Smooth muscle cell (in vitro differentiated cells): Measurements from ENCODE around the gene SLC6A6. TPM values are rescaled to one million over a fixed set of nuclear protein-coding genes. Genes with fewer than 3 reads are reported as not detected.

ENCODE experiments used
- DNase-seq: peaks from one replicate; lab custom pipeline; 2025; ENCODE audit not compliant: unreplicated experiment; lab: John Stamatoyannopoulos, UW
- H2AFZ ChIP-seq: fragments of 200-600 bp; sonication (generic); 2 replicates; pipeline ENCODE4 v1.6.0; 2016; ENCODE audit warnings: antibody characterized with exemption, low read depth, mild to moderate bottlenecking
- H3F3A ChIP-seq: fragments of 200-600 bp; sonication (generic); 2 replicates; pipeline ENCODE4 v1.6.0; 2017; ENCODE audit warnings: antibody characterized with exemption, low read depth
- H3K27ac ChIP-seq: fragments of 200-600 bp; sonication (generic); 2 replicates; pipeline ENCODE4 v1.5.1; 2016; ENCODE audit warnings: low read depth, mild to moderate bottlenecking
- H3K27me3 ChIP-seq: fragments of 200-600 bp; sonication (generic); 2 replicates; pipeline ENCODE4 v1.6.1; 2016; ENCODE audit warnings: low read depth, mild to moderate bottlenecking
- H3K36me3 ChIP-seq: fragments of 200-600 bp; sonication (generic); 2 replicates; pipeline ENCODE4 v1.5.1; 2016; ENCODE audit warnings: low read depth
- H3K4me1 ChIP-seq: fragments of 200-600 bp; sonication (generic); 2 replicates; pipeline ENCODE4 v1.5.1; 2016; ENCODE audit warnings: low read depth
- H3K4me2 ChIP-seq: fragments of 200-600 bp; sonication (generic); 2 replicates; pipeline ENCODE4 v1.6.0; 2016; ENCODE audit warnings: mild to moderate bottlenecking
- H3K4me3 ChIP-seq: fragments of 200-600 bp; sonication (generic); 2 replicates; pipeline ENCODE4 v1.5.1; 2016; ENCODE audit warnings: mild to moderate bottlenecking
- H3K79me2 ChIP-seq: fragments of 200-600 bp; sonication (generic); 2 replicates; pipeline ENCODE4 v1.6.0; 2016; ENCODE audit warnings: low read depth, mild to moderate bottlenecking
- H3K9ac ChIP-seq: fragments of 200-600 bp; sonication (generic); 2 replicates; pipeline ENCODE4 v1.6.0; 2016; ENCODE audit warnings: low read depth
- H3K9me3 ChIP-seq: fragments of 200-600 bp; sonication (generic); replicated peaks from 2 replicates; pipeline ENCODE4 v1.5.1; 2016; ENCODE audit warnings: low read depth
- H4K20me1 ChIP-seq: fragments of 200-600 bp; sonication (generic); 2 replicates; pipeline ENCODE4 v1.6.0; 2016; ENCODE audit warnings: low read depth
- CTCF ChIP-seq: fragments of 200-600 bp; sonication (generic); IDR thresholded peaks from 2 replicates; pipeline ENCODE4 v1.5.1; 2017; ENCODE audit warnings: borderline replicate concordance, mild to moderate bottlenecking, antibody characterized with exemption; ENCODE audit not compliant: insufficient read depth, poor library complexity, severe bottlenecking
- WGBS: methylation state at CpG from one replicate; pipeline ENCODE4 v1.1.7; 2016; ENCODE audit warnings: low lambda C conversion rate; 5-methylcytosine and 5-hydroxymethylcytosine counted together
- polyA plus RNA-seq: library from polyadenylated mRNA; unstranded; fragments of >200 nt; fragmentation: Nextera tagmentation; extraction: Ambion mirVana; gene quantifications from 2 replicates; pipeline ENCODE4 v1.2.1, GENCODE V29; 2016
- total RNA-seq: library from RNA; depleted of rRNA; stranded (reverse); fragments of >200 nt; gene quantifications from 2 replicates; pipeline ENCODE4 v1.2.3, GENCODE V29; 2014

SLC6A6 gene
- total and polyA plus RNA-seq, 2 experiments from 2014 or later = 9.4 to 11.7 TPM

GRCh38 chr3:14401692-14402303 lies 608 bp upstream of the SLC6A6 start:
- WGBS = 50% methylated on average over 22 of the region's 22 CpGs
- Histone ChIP-seq H3K27me3 (no peaks in the 10 kb centered on the region), H3F3A (no peaks in the 10 kb centered on the region), H3K4me2 (peak overlapping the region; percentile 99), H3K9me3 (no peaks in the 10 kb centered on the region), H4K20me1 (peaks cover 36% of the 10 kb centered on the region), H3K9ac (peak overlapping the region; percentile 35), H3K27ac (peak overlapping the region; percentile 7), H3K4me3 (peak overlapping the region; percentile 92), H2AFZ (peak overlapping the region; percentile 63), H3K79me2 (peaks cover 28% of the 10 kb centered on the region), H3K36me3 (no peaks in the 10 kb centered on the region), H3K4me1 (peaks cover 17% of the 10 kb centered on the region)
- TF ChIP-seq CTCF = no peak
- no peak for DNase-seq

- Histone ChIP-seq H3K4me1 (peaks cover 17% of the 10 kb centered on the region), H3F3A (no peaks in the 10 kb centered on the region), H3K4me2 (peak overlapping the region; percentile 99), H4K20me1 (peaks cover 39% of the 10 kb centered on the region), H3K36me3 (no peaks in the 10 kb centered on the region), H3K9me3 (no peaks in the 10 kb centered on the region), H3K79me2 (peaks cover 43% of the 10 kb centered on the region), H3K27ac (no peak overlapping the region), H3K27me3 (no peaks in the 10 kb centered on the region), H3K9ac (peak overlapping the region; percentile 82), H3K4me3 (peak overlapping the region; percentile 92), H2AFZ (no peak overlapping the region)
- WGBS = 11% methylated on average over 12 of the region's 12 CpGs
- no peak for DNase-seq
- TF ChIP-seq CTCF = no peak
Observed at GRCh38 chr3:14403619-14404155, 1.3 kb downstream of the SLC6A6 start.

DNA sequence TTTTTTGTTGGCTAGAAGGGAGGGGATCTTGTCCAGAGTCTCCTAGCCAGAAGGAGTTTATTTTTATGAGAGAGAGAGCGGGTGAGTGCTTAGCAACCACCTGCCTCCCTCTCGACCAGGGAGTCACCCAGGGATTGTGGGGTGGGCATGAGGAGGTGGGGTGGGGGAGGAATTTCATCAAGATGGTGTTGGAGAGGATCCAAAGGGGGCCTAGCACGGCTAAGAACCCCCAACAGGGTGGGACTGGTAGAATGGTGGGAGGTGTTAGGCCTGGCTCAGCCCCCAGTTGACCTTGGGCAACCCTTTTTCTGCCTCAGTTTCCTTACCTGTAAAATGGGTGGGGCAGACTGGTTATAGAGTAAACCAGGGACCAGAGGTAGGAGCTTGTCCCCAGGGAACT lies 1.8 kb downstream of the SLC6A6 start:
- Histone ChIP-seq H3K27ac (no peak overlapping the region), H3K36me3 (no peaks in the 10 kb centered on the region), H3K4me3 (peak overlapping the region; percentile 92), H3K9ac (no peak overlapping the region), H3K4me1 (peaks cover 17% of the 10 kb centered on the region), H3K9me3 (no peaks in the 10 kb centered on the region), H3K4me2 (peak overlapping the region; percentile 99), H3K27me3 (no peaks in the 10 kb centered on the region), H4K20me1 (peaks cover 39% of the 10 kb centered on the region), H2AFZ (no peak overlapping the region), H3K79me2 (peaks cover 46% of the 10 kb centered on the region), H3F3A (no peaks in the 10 kb centered on the region)
- WGBS = 44% methylated on average over 3 of the region's 3 CpGs
- no peak for TF ChIP-seq CTCF
- no peak for DNase-seq
